ENCODE results near the gene KAT2A. TPM values are rescaled to one million over a fixed set of nuclear protein-coding genes. Genes with fewer than 3 reads are reported as not detected.
"Not testable (repeated sequence)": the region's sequence is repeated elsewhere in the genome, so short reads cannot be mapped to it uniquely, and the experiment has no call there.

The KAT2A gene
- total RNA-seq, 3 donors from 2014 or later (not counting 1 experiment from before 2014, with no cell fraction given): 29.6 to 32.8 (median 29.9) TPM

GRCh38 chr17:42155614-42156045, 34.5 kb upstream of the KAT2A start:
- Histone ChIP-seq H3K27ac (ENCODE audit: low read length) (no peak overlapping the region), H3K4me3 (ENCODE audit: low read length) (peak overlapping the region; percentile 89), H3K4me1 (ENCODE audit: control insufficient read depth, insufficient read depth, low read length) (peaks cover 27% of the 10 kb centered on the region), H3K9me3 (ENCODE audit: control insufficient read depth, insufficient read depth, low read length) (no peaks in the 10 kb centered on the region), H3K36me3 (ENCODE audit: control insufficient read depth, insufficient read depth, low read length) (peaks cover 7% of the 10 kb centered on the region), H3K27me3 (ENCODE audit: control insufficient read depth, insufficient read depth, low read length) (no peaks in the 10 kb centered on the region)
- no peaks in the 10 kb centered on the region for H3K36me3 Mint-ChIP-seq
- intact Hi-C loops (cut with micrococcal nuclease): loop anchor here (1.0 to 2.0 kb wide), 2 partner anchors 25 to 43 kb away; partner anchors contain the start of genes DHX58 and KCNH4
- H3K4me1 Mint-ChIP-seq: peaks cover 19 to 44% of the 10 kb centered on the region in 2 donors
- no peak for TF ChIP-seq CTCF (IDR thresholded peaks at IDR 0.05)
- 73% methylated on average over 17 of the region's 17 CpGs for WGBS (ENCODE audit: insufficient coverage)
- H3K27me3 Mint-ChIP-seq (ENCODE audit: low read depth in 2 of 2): no peaks in the 10 kb centered on the region
- no peaks in the 10 kb centered on the region for H3K9me3 Mint-ChIP-seq
- DNase-seq (peak in 1 of 2 donors; percentile 23), ATAC-seq (no peak)
- H3K27ac Mint-ChIP-seq: peak overlapping the region; percentile 84 to 87
- H3K4me3 Mint-ChIP-seq: peak overlapping the region; percentile 94

DNA sequence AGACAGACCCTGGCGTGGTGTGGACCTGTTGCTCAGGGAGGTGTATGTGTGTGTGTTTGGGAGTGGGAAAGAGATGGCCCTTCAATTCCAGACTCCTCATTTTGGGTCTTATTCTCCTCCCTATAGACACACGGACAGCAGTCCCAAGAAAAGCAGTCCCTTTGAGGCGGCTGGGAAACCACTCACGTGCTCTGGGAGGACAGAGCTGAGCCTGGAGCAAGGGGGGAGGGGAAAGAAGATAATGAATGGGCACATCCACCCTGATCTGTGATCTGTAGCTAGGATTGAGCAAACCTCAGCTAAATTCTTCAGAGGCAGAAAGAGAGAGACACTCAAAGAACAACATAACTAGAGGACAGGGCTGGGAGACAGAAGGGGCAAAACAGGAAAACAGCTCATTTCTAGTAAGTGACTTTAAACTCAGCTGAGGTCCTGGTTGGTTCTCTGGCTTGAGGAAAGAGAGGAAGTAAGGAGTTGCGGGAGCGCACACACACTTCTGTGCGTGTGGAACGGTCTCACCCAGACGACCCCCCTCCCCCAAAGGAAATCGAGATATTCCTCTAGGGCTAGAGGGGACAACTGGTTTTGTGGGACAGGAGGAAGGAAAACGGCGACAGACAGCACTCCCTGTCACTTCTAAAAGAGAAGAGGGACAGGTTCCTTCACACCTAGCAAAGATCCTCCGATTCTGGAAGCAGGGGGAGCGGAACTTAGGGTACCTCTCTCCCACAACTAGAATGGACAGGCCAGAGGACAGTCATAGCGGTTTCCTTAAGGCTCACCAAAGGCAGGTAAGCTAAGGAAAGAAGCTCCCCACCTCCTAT, 33.0 kb upstream of the KAT2A start:
- intact Hi-C loops (cut with micrococcal nuclease): loop anchor here (2.0 kb wide), 1 partner anchor 27 kb away; the partner anchor contains the start of gene KCNH4
- H3K4me1 ChIP-seq (ENCODE audit: control insufficient read depth, insufficient read depth, low read length): peaks cover 27% of the 10 kb centered on the region
- no peak for ATAC-seq
- peak overlapping the region; percentile 89 for H3K4me3 ChIP-seq (ENCODE audit: low read length)
- DNase-seq: peak in 1 of 2 donors; percentile 33
- H3K36me3 Mint-ChIP-seq: no peaks in the 10 kb centered on the region
- H3K27ac ChIP-seq (ENCODE audit: low read length): peak overlapping the region; percentile 73
- H3K36me3 ChIP-seq (ENCODE audit: control insufficient read depth, insufficient read depth, low read length): peaks cover 11% of the 10 kb centered on the region
- WGBS (ENCODE audit: insufficient coverage): 16% methylated on average over 6 of the region's 15 CpGs
- H3K4me1 Mint-ChIP-seq: peaks cover 19 to 44% of the 10 kb centered on the region in 2 donors
- H3K27ac Mint-ChIP-seq: peak overlapping the region; percentile 84 to 87
- H3K27me3 ChIP-seq (ENCODE audit: control insufficient read depth, insufficient read depth, low read length): no peaks in the 10 kb centered on the region
- TF ChIP-seq CTCF (IDR thresholded peaks at IDR 0.05): no peak
- H3K4me3 Mint-ChIP-seq: peak overlapping the region; percentile 94
- H3K27me3 Mint-ChIP-seq (ENCODE audit: low read depth in 2 of 2): no peaks in the 10 kb centered on the region
- H3K9me3 ChIP-seq (ENCODE audit: control insufficient read depth, insufficient read depth, low read length): no peaks in the 10 kb centered on the region
- no peaks in the 10 kb centered on the region for H3K9me3 Mint-ChIP-seq

DNA sequence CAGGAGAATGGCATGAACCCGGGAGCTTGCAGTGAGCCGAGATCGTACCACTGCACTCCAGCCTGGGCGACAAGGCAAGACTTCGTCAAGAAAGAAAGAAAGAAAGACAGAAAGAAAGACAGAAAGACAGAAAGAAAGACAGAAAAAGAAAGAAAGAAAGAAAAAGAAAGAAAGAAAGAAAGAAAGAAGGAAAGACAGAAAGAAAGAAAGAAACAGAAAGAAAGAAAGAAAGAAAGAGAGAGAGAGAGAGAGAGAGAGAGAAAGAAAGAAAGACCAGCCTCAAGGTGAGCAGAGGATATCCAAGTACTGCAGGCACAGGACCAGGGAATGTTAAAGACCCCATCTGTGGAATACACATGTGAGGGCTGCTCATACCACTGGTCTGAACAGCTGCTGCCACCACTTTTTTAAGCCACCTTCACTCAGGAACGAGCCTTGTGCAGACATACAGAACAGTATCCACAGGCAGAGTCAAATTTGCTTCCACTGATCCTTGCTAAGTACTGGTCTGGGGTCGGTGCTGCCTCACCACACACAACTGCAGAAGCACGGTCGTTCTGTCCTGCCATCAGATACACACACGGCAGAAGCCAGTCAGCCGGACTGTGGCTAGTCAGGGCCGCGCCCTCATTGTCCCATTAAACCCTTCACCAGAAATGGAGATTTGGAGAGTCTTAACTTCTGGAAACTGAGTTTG, 25.9 kb upstream of the KAT2A start:
- no peak for TF ChIP-seq CTCF (IDR thresholded peaks at IDR 0.05)
- Mint-ChIP-seq H3K4me3 (no peak overlapping the region), H3K27me3 (ENCODE audit: low read depth in 2 of 2) (no peaks in the 10 kb centered on the region), H3K4me1 (peaks cover 27 to 48% of the 10 kb centered on the region in 2 donors), H3K9me3 (no peaks in the 10 kb centered on the region), H3K27ac (no peak overlapping the region), H3K36me3 (no peaks in the 10 kb centered on the region)
- H3K4me3 ChIP-seq (ENCODE audit: low read length): no peak overlapping the region
- H3K4me1 ChIP-seq (ENCODE audit: control insufficient read depth, insufficient read depth, low read length): no peaks in the 10 kb centered on the region
- 93% methylated on average over 13 of the region's 13 CpGs for WGBS (ENCODE audit: insufficient coverage)
- no peak for ATAC-seq
- intact Hi-C loops (cut with micrococcal nuclease): no loop called here
- H3K36me3 ChIP-seq (ENCODE audit: control insufficient read depth, insufficient read depth, low read length): peaks cover 21% of the 10 kb centered on the region
- no peaks in the 10 kb centered on the region for H3K27me3 ChIP-seq (ENCODE audit: control insufficient read depth, insufficient read depth, low read length)
- no peak for DNase-seq
- H3K9me3 ChIP-seq (ENCODE audit: control insufficient read depth, insufficient read depth, low read length): no peaks in the 10 kb centered on the region
- no peak overlapping the region for H3K27ac ChIP-seq (ENCODE audit: low read length)

GRCh38 chr17:42143138-42143537, 22.0 kb upstream of the KAT2A start:
- H3K27ac ChIP-seq (ENCODE audit: low read length); intact Hi-C loops (cut with micrococcal nuclease); H3K9me3 Mint-ChIP-seq; H3K4me3 Mint-ChIP-seq; H3K9me3 ChIP-seq (ENCODE audit: control insufficient read depth, insufficient read depth, low read length); DNase-seq; H3K36me3 Mint-ChIP-seq; H3K4me1 ChIP-seq (ENCODE audit: control insufficient read depth, insufficient read depth, low read length); H3K27me3 ChIP-seq (ENCODE audit: control insufficient read depth, insufficient read depth, low read length); H3K27ac Mint-ChIP-seq; H3K27me3 Mint-ChIP-seq (ENCODE audit: low read depth in 2 of 2); ATAC-seq; H3K4me3 ChIP-seq (ENCODE audit: low read length): not testable (repeated sequence)
- H3K36me3 ChIP-seq (ENCODE audit: control insufficient read depth, insufficient read depth, low read length): peaks cover 23% of the 10 kb centered on the region
- WGBS (ENCODE audit: insufficient coverage): 95% methylated on average over 4 of the region's 4 CpGs
- peaks cover 34 to 47% of the 10 kb centered on the region in 2 donors for H3K4me1 Mint-ChIP-seq
